Umbilical cord (tissue), 2 donors: ENCODE data around the gene GNB3. TPM values are rescaled to one million over a fixed set of nuclear protein-coding genes. Genes with fewer than 3 reads are reported as not detected.

Experiments used
- DNase-seq: peaks from one replicate; pipeline ENCODE4 v3.0.0-alpha.2; 2015; ENCODE audit warnings: low spot score
- total RNA-seq: library from RNA; depleted of rRNA; stranded (reverse); fragments of >200 nt; gene quantifications from one replicate; pipeline ENCODE4 v1.2.3, GENCODE V29; 2014; ENCODE audit warnings: low replicate concordance; ENCODE audit not compliant: insufficient read depth

The GNB3 gene
- total RNA-seq: 2.4 TPM

DNA sequence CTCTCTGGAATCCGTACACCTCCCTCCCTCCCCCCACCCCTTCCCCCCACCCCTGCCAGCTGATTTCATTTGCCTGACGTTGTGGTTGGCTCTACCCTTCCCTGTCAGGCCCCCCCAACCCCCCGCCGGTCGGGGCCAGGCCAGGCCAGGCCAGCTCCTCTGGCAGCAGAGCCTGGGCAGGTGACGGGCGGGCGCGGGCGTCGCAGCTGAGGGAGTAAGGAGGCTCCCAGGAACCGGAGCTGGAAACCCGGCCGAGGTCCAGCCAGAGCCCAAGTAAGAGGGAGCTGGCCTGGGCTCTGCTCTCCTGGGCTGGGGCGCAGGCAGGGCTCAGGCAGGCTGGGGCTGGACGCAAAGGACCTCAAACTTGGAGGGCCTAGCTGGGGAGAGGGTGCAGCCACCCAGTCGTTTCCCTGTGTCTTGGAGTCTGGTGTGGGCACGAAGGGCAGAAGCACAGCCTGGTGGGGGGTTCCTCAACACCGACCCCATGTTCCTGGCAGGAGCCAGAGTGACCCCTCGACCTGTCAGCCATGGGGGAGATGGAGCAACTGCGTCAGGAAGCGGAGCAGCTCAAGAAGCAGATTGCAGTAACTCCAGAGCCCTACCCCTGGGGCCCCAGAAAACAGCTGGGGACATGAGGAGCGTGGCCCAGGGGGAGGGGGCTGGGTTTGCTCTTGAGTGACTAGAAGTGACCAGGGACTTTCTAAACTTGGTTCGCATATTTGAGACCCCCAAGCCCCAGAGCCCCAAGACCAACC is at the start of gene GNB3:
Gene GNB3, plus strand, starts transcription at position 165 of the 755 bp plus-strand sequence. Its CDS starts 363 bp downstream, at position 528.
- DNase-seq: no peak

DNA sequence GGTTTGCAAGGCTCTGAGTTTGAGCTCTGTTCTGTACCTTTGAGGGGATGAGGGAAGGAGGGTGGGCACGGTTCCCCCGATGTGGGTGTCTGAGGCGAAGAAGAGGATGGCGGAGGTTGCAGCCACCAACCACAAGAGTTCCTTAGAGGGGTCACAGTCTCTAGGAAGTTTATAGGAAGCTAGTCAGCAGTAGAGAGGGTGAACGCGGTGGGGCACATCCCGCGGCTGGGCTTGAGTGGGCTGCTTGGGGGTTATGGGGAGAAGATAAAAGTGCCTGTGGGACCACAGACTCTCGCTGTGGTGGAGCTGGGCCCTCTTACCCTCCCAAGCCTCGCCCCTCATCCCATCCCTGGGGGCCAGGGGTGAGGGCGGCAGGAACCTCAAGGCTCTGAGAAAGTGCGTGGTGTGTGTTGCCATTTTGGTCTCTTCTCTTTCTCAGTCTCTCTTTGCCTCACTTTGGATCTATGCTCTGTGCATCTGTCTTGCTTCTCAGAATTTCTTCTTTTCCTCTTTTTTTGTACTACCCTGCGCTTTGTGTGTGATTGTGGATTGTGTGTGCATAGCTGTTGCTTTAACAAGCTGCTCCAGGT is 48.7 kb upstream of the GNB3 start:
- DNase-seq: no peak

DNA sequence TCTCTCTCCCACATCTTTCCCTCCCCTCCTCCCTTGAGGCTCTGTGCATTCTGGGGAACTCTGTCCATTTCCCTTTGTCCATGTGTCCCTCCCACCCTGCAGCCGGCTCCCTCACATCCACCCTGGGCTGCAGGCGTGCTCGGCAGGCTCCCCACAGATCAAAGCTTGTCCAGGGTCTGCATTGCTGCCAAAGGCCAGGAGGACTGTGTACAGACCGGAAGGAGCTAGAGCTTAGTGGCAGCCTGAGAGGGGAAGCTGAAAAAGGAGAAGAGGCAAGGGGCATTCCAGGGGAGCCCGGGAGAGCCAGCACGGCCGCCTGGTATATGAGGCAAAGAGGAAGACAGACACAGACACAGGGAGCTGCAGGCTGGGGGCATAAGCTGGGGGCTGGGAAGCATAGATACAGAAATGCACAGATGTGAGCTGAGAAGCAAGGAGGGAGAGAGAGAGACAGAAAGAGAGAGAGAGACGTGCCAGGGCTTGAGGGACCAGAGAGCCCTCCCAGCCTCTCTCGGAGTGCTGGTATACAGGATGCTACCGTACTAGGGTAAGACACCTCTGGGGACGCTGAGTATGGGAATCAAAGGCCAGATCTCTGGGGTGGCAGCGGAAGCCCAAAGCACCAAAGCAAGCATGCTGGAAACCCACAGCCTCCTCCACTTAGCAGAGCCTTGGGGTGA is 48.1 kb upstream of the GNB3 start:
- DNase-seq: peak; percentile 89

DNA sequence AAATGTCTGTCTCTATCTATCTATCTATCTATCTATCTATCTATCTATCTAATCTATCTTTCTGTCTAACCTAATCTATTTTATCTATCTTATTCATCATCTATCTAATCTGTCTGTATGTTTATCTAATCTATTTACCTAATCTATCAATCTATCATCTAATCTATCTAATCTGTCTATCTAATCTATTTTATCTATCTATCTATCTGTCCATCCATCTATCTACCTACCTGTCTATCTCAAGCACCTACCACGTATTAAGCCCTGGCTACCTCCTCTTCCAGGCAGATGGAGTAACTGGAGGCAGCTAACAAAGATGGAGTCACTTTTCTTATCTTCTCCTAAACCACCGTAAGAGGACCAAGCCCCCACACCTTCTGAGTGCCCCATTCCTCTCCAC is 45.6 kb upstream of the GNB3 start:
- DNase-seq: no peak

DNA sequence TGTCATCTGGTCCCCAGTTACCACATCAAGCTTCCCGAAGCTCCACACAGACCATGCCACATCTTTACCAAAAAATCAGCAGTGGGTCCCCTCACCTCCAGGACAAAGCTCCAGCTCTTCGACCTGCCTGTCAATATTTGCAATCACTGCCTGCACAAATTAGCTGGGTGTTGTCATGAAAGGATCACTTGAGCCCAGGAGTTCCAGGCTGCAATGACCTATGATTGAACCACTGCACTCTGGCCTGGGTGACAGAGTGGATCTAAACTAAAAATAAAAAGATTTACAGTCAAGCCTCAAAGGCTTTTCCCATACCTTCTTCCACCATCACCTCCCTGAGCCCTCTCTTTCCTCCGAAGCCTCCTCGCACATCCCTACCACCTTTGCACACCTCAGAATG is 44.1 kb upstream of the GNB3 start:
- DNase-seq: no peak

DNA sequence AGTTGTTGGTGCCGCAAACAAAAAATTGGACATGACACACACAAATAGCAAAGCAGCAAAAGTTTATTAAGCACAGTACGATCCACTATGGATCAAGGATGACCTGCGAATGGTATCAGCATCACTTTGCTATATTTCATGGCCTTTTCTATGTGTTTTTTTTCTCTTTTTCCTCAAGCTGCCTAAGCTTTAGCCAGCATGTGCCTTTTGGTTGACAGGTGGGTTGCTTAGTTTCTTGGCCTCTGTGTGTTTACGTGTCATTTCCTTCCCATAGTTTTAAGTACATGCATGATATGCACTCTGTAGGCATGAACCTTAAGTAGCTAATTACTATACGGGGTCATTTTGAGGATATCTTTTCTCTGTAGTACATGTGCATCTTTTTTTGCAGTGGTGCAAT is 41.6 kb upstream of the GNB3 start:
- DNase-seq: no peak

DNA sequence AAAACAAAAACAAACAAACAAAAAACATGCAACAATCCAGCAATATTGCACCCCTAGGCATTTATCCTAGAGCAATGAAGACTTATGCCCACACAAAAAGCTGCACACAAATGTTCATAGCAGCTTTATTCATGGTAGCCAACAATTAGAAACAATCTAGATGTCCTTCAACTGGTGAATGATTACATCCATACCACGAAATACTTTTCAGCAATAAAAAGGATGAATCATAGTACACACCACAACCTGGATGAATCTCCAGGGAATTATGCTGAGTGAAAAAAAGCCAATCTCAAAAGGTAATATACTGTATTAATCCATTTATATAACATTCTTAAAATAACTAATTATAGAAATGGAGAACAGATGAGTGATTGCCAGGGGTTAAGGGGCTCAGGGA is 33.6 kb upstream of the GNB3 start:
- DNase-seq: no peak

DNA sequence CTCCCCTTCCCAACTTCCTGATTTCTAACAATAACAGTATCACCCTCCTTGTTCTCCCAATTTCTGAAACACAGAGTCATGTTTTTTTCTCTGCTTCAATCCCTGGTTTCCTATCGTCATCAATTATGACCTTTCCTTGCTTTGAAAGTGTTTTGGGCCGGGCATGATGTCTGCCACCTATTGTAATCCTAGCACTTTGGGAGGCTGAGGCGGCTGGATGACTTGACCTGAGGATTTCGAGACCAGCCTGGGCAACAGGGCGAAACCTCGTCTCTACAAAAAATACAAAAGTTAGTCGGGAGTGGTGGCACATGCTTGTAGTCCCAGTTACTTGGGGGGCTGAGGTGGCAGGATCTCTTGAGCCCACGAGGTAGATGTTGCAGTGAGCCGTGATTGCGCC is 31.7 kb upstream of the GNB3 start:
- no peak for DNase-seq

DNA sequence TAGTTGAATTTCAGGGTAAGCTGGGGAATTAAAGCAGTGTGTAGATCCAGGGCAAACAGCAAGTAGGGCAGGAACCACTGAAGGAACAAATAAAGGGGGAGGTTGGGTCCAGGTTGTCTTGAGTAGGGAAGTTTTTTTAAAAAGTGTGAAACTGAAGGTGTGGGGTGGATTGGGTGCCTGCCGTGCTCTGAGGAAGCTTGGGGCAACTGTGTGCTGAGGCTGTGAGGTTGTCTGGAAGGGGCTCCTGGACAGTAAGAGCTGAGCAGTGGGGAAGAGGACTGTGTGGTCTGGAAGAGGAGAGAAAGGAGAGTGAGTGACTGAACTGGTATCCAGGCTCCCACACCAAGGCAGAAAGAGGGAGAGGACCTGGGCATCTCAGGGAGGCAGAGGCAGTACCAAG is 30.0 kb upstream of the GNB3 start:
- DNase-seq: no peak

DNA sequence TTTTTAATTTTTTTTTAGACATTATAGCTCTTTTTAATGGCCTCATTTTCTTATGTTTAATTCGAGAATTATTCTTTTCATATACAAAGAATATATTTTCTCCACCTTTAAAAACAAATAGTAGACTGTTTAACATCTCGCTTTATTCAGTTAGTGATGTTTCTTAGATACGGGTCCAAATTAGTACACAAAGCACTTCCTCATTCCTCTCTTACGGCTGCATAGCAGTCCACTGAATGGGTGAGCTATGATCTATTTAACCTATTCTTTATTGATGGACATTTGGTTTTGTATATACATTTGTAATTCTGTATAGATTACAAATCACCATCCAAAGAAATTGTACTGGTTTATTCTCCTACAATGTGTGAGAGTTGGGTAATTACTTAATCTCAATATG is 27.4 kb upstream of the GNB3 start:
- DNase-seq: no peak

DNA sequence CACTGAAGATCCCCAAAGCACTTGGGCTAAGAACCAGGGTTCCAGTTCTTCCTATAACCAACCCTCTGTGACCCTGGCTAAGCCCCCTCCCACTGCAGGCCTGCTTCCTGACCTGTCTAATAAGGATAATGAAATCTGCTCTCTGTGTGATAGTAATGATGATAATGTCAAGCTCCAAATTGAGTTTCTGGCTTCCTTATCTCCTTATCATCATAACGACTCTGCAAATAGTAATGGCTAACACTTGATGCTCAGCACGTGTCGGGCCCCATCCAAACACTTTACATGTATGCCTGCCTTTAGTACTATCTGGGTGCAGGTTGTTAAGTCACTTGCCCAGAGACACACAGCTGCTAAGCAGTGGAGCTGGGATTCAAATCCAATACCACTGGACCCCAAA is 24.1 kb upstream of the GNB3 start:
- DNase-seq: no peak

DNA sequence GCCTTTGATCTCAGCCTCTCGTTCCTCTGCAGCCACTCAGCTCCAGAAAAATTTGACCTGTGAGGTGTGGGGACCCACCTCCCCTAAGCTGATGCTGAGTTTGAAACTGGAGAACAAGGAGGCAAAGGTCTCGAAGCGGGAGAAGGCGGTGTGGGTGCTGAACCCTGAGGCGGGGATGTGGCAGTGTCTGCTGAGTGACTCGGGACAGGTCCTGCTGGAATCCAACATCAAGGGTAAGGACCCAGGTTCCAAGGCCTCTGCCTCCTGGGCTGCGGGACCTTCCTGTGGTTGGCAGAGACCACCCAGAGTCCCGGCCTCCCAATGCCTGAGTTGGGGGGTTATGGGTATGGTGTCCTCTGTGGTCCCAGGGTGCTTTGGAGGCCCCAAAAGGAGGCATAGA is 23.6 kb upstream of the GNB3 start:
- no peak for DNase-seq

DNA sequence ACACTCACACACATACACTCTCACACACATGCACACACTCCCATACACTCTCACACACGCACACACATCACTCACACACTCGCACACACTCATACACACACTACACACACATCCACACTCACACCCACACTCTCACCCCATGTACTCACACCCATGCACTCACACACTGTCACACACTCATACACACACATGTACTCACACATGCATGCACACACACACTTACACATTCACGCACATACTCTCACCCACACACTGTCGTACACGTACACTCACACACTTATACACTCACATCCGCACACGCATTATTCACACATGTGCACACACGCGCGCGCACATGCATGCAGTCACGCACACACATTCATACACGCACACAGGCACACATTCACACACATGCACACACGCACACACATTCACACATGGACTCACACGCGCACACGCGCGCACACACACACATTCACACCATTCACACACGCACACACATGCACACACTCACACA is 23.0 kb upstream of the GNB3 start:
- DNase-seq: no peak

DNA sequence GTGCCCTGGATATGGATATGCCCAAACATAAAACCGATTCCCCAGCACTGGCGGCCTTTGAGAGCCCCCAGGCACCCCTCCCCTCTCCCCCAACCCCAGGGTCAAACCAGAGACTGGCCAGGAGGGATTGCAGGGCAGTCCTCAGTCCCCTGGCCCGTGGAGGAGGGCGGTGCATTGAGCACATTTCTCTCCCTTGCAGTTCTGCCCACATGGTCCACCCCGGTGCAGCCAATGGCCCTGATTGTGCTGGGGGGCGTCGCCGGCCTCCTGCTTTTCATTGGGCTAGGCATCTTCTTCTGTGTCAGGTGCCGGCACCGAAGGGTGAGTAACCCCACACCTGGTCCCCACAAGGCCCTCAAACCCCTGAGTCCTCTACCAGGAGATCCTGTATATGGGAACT is 22.5 kb upstream of the GNB3 start:
- no peak for DNase-seq

DNA sequence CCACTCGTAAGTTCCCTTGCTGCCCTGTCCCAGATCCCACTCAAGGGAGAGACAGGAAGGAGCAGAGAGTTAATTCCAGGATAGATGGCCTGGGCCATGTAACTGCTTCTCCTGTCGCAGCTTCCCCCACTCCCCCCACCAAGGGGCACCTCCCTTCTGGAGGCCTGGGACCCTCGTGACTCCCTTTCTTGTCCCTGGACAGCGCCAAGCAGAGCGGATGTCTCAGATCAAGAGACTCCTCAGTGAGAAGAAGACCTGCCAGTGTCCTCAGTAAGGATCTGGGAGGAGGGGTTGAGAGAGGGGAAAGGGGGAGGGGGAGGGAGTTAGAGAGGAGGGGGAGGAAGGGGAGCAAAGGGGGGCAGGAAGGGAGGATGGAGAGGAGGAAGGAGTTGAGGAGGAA is 22.1 kb upstream of the GNB3 start:
- no peak for DNase-seq

DNA sequence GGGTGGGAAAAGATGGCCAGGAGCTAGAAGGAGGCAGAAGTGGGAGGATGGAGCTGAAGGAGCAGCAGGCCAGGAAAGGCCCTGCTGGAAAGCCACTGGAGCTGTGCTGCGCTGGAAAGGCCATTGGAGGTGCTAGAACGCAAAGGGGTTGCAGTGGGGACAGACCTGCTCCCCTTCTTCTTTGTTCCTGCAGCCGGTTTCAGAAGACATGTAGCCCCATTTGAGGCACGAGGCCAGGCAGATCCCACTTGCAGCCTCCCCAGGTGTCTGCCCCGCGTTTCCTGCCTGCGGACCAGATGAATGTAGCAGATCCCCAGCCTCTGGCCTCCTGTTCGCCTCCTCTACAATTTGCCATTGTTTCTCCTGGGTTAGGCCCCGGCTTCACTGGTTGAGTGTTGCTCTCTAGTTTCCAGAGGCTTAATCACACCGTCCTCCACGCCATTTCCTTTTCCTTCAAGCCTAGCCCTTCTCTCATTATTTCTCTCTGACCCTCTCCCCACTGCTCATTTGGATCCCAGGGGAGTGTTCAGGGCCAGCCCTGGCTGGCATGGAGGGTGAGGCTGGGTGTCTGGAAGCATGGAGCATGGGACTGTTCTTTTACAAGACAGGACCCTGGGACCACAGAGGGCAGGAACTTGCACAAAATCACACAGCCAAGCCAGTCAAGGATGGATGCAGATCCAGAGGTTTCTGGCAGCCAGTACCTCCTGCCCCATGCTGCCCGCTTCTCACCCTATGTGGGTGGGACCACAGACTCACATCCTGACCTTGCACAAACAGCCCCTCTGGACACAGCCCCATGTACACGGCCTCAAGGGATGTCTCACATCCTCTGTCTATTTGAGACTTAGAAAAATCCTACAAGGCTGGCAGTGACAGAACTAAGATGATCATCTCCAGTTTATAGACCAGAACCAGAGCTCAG is 21.4 kb upstream of the GNB3 start:
- DNase-seq: no peak

DNA sequence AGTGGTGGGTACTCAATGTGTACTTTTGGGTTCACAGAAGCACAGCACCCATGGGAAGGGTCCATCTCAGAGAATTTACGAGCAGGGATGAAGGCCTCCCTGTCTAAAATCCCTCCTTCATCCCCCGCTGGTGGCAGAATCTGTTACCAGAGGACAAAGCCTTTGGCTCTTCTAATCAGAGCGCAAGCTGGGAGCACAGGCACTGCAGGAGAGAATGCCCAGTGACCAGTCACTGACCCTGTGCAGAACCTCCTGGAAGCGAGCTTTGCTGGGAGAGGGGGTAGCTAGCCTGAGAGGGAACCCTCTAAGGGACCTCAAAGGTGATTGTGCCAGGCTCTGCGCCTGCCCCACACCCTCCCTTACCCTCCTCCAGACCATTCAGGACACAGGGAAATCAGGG is 20.6 kb upstream of the GNB3 start:
- no peak for DNase-seq

DNA sequence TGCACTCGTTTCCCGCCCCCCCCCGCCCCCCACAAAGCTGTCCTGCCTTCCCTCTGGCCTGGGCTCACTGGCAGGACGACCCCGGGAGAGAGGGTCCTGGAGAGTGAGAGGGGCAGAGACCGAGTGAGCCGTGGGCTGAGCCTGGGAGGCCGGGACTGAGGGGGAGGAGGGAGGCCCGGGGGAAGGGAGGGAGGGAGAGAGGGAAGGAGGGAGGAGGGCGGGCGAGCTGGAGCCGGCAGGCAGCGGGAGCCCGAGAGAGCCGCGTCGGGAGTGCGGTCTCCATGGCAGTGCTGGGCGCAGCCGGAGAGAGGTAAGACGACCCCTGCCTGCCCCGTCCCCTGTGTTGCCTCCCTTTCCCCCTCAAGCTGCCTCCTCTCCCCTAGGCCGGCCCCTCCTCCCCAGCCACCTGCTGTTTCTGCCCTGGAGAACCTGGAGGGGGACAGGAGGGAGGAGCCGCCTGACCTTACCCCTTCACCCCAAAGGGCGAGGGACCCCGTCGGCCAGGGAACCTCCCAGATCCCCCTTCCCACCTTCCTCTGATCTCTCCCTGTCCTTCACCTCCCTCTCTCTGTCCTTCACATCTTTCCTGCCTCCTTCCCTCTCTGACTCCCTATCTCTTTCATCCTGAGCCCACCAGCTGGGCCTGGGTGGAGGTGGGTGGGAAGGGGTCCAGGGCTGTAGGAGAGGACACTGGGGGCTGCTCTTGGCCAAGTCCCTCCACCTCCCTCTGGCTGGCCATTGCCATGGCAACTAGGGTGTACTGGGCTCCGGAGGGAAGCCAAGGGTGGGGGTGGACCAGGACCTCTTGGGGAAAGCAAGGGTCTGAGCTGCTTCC is 18.9 kb upstream of the GNB3 start, which contains the start of gene GPR162:
Gene GPR162, plus strand, starts transcription at position 231 of the 835 bp plus-strand sequence. CDS start 2,078 bp downstream, outside the sequence.
- DNase-seq: no peak

DNA sequence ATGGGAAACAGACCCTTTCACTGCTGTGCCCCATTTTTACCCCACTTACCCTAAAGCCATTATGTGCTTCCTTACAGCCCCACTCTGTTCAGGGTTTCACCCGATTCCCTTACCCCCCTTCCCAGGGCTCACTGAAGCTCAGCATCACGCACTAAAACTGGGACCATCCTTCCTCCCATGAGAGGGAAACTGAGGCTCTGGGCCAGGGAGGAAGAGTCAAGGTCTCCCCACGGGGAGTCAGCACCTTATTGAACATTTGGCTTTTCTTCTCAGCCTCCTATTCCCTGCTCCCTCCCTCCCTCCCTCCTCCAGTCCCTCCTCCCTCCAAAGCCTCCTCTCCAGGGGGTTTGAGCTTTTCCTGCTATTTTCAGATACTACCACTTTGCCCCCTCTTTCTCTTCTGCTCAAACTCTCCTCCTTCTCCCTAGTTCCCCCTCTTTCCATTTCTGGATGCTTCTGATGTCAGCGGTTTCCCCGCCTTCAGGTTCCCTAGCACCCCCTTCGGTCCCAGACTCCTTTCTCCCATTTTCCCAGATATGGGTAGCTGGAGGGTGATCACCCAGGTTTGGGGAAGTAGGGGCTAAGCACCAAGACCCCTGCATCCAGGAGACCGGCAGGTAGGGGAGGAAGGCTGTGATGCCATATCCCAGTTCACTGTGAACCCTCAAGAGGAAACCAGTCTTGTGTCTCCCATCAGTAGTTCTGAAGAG is 18.1 kb upstream of the GNB3 start:
- no peak for DNase-seq
